ENCODE data around the gene GNA15.

GNA15 gene

GRCh38 chr19:3122512-3122870 lies 13.3 kb upstream of the GNA15 start:
- DNase-seq (ENCODE audit: extremely low read depth, low read depth): no peak
- H3K4me3 ChIP-seq (replicated peaks; ENCODE audit: low read depth, low read length): no peak overlapping the region
- TF ChIP-seq CTCF (IDR thresholded peaks at IDR 0.05; ENCODE audit: low read depth, low read length, missing control alignments): no peak

GRCh38 chr19:3123088-3123721 lies 12.6 kb upstream of the GNA15 start:
- no peak for TF ChIP-seq CTCF (IDR thresholded peaks at IDR 0.05; ENCODE audit: low read depth, low read length, missing control alignments)
- DNase-seq (ENCODE audit: extremely low read depth, low read depth): no peak
- H3K4me3 ChIP-seq (replicated peaks; ENCODE audit: low read depth, low read length): no peak overlapping the region

- no peak for TF ChIP-seq CTCF (IDR thresholded peaks at IDR 0.05; ENCODE audit: low read depth, low read length, missing control alignments)
- DNase-seq (ENCODE audit: extremely low read depth, low read depth): no peak
- no peak overlapping the region for H3K4me3 ChIP-seq (replicated peaks; ENCODE audit: low read depth, low read length)
Observed at GRCh38 chr19:3123956-3124355, 11.9 kb upstream of the GNA15 start.

- no peak for DNase-seq (ENCODE audit: extremely low read depth, low read depth)
- TF ChIP-seq CTCF (IDR thresholded peaks at IDR 0.05; ENCODE audit: low read depth, low read length, missing control alignments): no peak
- H3K4me3 ChIP-seq (replicated peaks; ENCODE audit: low read depth, low read length): no peak overlapping the region
Observed at GRCh38 chr19:3124630-3125029, 11.2 kb upstream of the GNA15 start.

GRCh38 chr19:3125900-3126524 lies 9.8 kb upstream of the GNA15 start:
- no peak overlapping the region for H3K4me3 ChIP-seq (replicated peaks; ENCODE audit: low read depth, low read length)
- peak; percentile 79 for TF ChIP-seq CTCF (IDR thresholded peaks at IDR 0.05; ENCODE audit: low read depth, low read length, missing control alignments)
- no peak for DNase-seq (ENCODE audit: extremely low read depth, low read depth)

- peak; percentile 48 for TF ChIP-seq CTCF (IDR thresholded peaks at IDR 0.05; ENCODE audit: low read depth, low read length, missing control alignments)
- no peak overlapping the region for H3K4me3 ChIP-seq (replicated peaks; ENCODE audit: low read depth, low read length)
- DNase-seq (ENCODE audit: extremely low read depth, low read depth): peak; percentile 29
Observed at GRCh38 chr19:3129112-3129511, 6.7 kb upstream of the GNA15 start.

GRCh38 chr19:3131168-3131567 lies 4.7 kb upstream of the GNA15 start:
- no peak overlapping the region for H3K4me3 ChIP-seq (replicated peaks; ENCODE audit: low read depth, low read length)
- DNase-seq (ENCODE audit: extremely low read depth, low read depth): no peak
- TF ChIP-seq CTCF (IDR thresholded peaks at IDR 0.05; ENCODE audit: low read depth, low read length, missing control alignments): no peak

Measured in HFF-Myc (cell line).